Muscle layer of colon (tissue), 2 donors: Measurements from ENCODE around the gene PTPRD.

Experiments
- H3K27ac ChIP-seq: one replicate; pipeline ENCODE4 v1.7.0; 2013; ENCODE audit warnings: low read depth, mild to moderate bottlenecking, low read length, moderate library complexity
- H3K27me3 ChIP-seq, 2 donors: one replicate each; pipeline ENCODE4 v1.7.0; 2013; ENCODE audit warnings: low read length in 2 of 2, mild to moderate bottlenecking in 2 of 2; ENCODE audit not compliant: insufficient read depth in 2 of 2, control insufficient read depth in 1 of 2
- H3K36me3 ChIP-seq: one replicate; pipeline ENCODE4 v1.7.0; 2013; ENCODE audit warnings: mild to moderate bottlenecking, low read length; ENCODE audit not compliant: insufficient read depth
- H3K4me1 ChIP-seq: one replicate; pipeline ENCODE4 v1.7.0; 2013; ENCODE audit warnings: mild to moderate bottlenecking, low read length; ENCODE audit not compliant: insufficient read depth
- H3K4me3 ChIP-seq, 2 donors: one replicate each; pipeline ENCODE4 v1.7.0; 2013; ENCODE audit warnings: low read length in 2 of 2, low read depth in 1 of 2, mild to moderate bottlenecking in 1 of 2, moderate library complexity in 1 of 2
- H3K9ac ChIP-seq: one replicate; pipeline ENCODE4 v1.7.0; 2013; ENCODE audit warnings: low read length
- H3K9me3 ChIP-seq: one replicate; pipeline ENCODE4 v1.7.0; 2013; ENCODE audit warnings: mild to moderate bottlenecking, low read length
- donor health status: abdominal sarcoma.
- donor health status: Adenocarcinoma of cecum.

PTPRD gene

GRCh38 chr9:8826281-8826680 is 1786.5 kb downstream of the PTPRD start:
- Histone ChIP-seq H3K4me1 (no peaks in the 10 kb centered on the region), H3K9ac (no peak overlapping the region), H3K9me3 (no peaks in the 10 kb centered on the region), H3K4me3 (no peak overlapping the region), H3K36me3 (no peaks in the 10 kb centered on the region), H3K27ac (no peak overlapping the region), H3K27me3 (no peaks in the 10 kb centered on the region)

- H3K4me3 ChIP-seq = no peak overlapping the region
- no peaks in the 10 kb centered on the region for H3K36me3 ChIP-seq
- H3K27ac ChIP-seq = no peak overlapping the region
- H3K4me1 ChIP-seq = no peaks in the 10 kb centered on the region
- no peaks in the 10 kb centered on the region for H3K9me3 ChIP-seq
- no peak overlapping the region for H3K9ac ChIP-seq
- H3K27me3 ChIP-seq = no peaks in the 10 kb centered on the region
Measured at GRCh38 chr9:8825585-8826147, 1787.1 kb downstream of the PTPRD start.

- no peaks in the 10 kb centered on the region for H3K27me3 ChIP-seq
- H3K27ac ChIP-seq = no peak overlapping the region
- H3K4me3 ChIP-seq = no peak overlapping the region
- H3K36me3 ChIP-seq = no peaks in the 10 kb centered on the region
- no peak overlapping the region for H3K9ac ChIP-seq
- H3K4me1 ChIP-seq = no peaks in the 10 kb centered on the region
- H3K9me3 ChIP-seq = no peaks in the 10 kb centered on the region
Measured at GRCh38 chr9:8823131-8823895, 1789.5 kb downstream of the PTPRD start.

GRCh38 chr9:8822667-8823025 is 1790.2 kb downstream of the PTPRD start:
- no peak overlapping the region for H3K9ac ChIP-seq
- no peaks in the 10 kb centered on the region for H3K4me1 ChIP-seq
- no peak overlapping the region for H3K4me3 ChIP-seq
- no peaks in the 10 kb centered on the region for H3K36me3 ChIP-seq
- no peak overlapping the region for H3K27ac ChIP-seq
- H3K27me3 ChIP-seq = no peaks in the 10 kb centered on the region
- H3K9me3 ChIP-seq = no peaks in the 10 kb centered on the region

- Histone ChIP-seq H3K9ac (no peak overlapping the region), H3K4me3 (no peak overlapping the region), H3K36me3 (no peaks in the 10 kb centered on the region), H3K27me3 (no peaks in the 10 kb centered on the region), H3K27ac (no peak overlapping the region), H3K4me1 (no peaks in the 10 kb centered on the region), H3K9me3 (no peaks in the 10 kb centered on the region)
Measured at GRCh38 chr9:8821910-8822666, 1790.7 kb downstream of the PTPRD start.

GRCh38 chr9:8817335-8817734 is 1795.5 kb downstream of the PTPRD start:
- no peak overlapping the region for H3K4me3 ChIP-seq
- no peaks in the 10 kb centered on the region for H3K9me3 ChIP-seq
- H3K27me3 ChIP-seq = no peaks in the 10 kb centered on the region
- H3K36me3 ChIP-seq = no peaks in the 10 kb centered on the region
- H3K27ac ChIP-seq = no peak overlapping the region
- H3K4me1 ChIP-seq = no peaks in the 10 kb centered on the region
- no peak overlapping the region for H3K9ac ChIP-seq

GRCh38 chr9:8816361-8816760 is 1796.4 kb downstream of the PTPRD start:
- H3K9ac ChIP-seq = no peak overlapping the region
- H3K27ac ChIP-seq = no peak overlapping the region

GRCh38 chr9:8815931-8816330 is 1796.9 kb downstream of the PTPRD start:
- Histone ChIP-seq H3K27ac (no peak overlapping the region), H3K4me3 (no peak overlapping the region), H3K36me3 (no peaks in the 10 kb centered on the region), H3K9me3 (no peaks in the 10 kb centered on the region), H3K4me1 (no peaks in the 10 kb centered on the region), H3K27me3 (no peaks in the 10 kb centered on the region), H3K9ac (no peak overlapping the region)

More at GRCh38 chr9:8816361-8816760, 1796.4 kb downstream of the PTPRD start:
- Histone ChIP-seq H3K27me3 (no peaks in the 10 kb centered on the region), H3K9me3 (no peaks in the 10 kb centered on the region), H3K4me3 (no peak overlapping the region), H3K36me3 (no peaks in the 10 kb centered on the region), H3K4me1 (no peaks in the 10 kb centered on the region)

- Histone ChIP-seq H3K36me3 (no peaks in the 10 kb centered on the region), H3K27me3 (no peaks in the 10 kb centered on the region), H3K9ac (no peak overlapping the region), H3K27ac (no peak overlapping the region), H3K4me3 (no peak overlapping the region), H3K4me1 (no peaks in the 10 kb centered on the region), H3K9me3 (no peaks in the 10 kb centered on the region)
Measured at GRCh38 chr9:8815219-8815618, 1797.6 kb downstream of the PTPRD start.

- no peak overlapping the region for H3K4me3 ChIP-seq
- no peak overlapping the region for H3K27ac ChIP-seq
- H3K36me3 ChIP-seq = no peaks in the 10 kb centered on the region
- no peaks in the 10 kb centered on the region for H3K9me3 ChIP-seq
- H3K4me1 ChIP-seq = no peaks in the 10 kb centered on the region
- H3K27me3 ChIP-seq = no peaks in the 10 kb centered on the region
- H3K9ac ChIP-seq = no peak overlapping the region
Measured at GRCh38 chr9:8812888-8813287, 1799.9 kb downstream of the PTPRD start.

- no peaks in the 10 kb centered on the region for H3K9me3 ChIP-seq
- no peaks in the 10 kb centered on the region for H3K27me3 ChIP-seq
- no peak overlapping the region for H3K9ac ChIP-seq
- no peaks in the 10 kb centered on the region for H3K4me1 ChIP-seq
- no peak overlapping the region for H3K27ac ChIP-seq
- no peaks in the 10 kb centered on the region for H3K36me3 ChIP-seq
- H3K4me3 ChIP-seq = no peak overlapping the region
Measured at GRCh38 chr9:8809741-8810140, 1803.1 kb downstream of the PTPRD start.
